ENCODE data around the gene TMEM31.

DNA sequence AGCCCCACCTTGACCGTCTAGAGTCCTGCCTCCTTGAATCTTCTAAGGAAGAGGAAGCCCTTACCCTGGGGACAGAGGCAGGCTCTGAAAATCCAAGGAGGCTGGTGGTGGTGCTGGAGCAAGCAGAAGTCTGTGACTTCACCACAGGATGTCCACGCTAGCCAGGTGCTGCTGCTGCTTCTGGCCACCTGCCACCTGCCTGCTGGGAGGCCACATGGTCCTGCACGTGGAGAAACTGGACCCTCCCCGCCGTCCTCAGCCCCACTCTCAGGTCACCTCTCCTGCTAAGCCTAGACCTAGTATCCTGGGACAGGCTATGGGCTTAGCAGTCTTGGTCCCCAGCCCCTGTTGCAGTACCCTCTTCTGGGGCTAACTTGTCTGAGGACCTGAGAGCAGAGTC is 15.8 kb downstream of the TMEM31 start:
- TF ChIP-seq, protein P1, sequence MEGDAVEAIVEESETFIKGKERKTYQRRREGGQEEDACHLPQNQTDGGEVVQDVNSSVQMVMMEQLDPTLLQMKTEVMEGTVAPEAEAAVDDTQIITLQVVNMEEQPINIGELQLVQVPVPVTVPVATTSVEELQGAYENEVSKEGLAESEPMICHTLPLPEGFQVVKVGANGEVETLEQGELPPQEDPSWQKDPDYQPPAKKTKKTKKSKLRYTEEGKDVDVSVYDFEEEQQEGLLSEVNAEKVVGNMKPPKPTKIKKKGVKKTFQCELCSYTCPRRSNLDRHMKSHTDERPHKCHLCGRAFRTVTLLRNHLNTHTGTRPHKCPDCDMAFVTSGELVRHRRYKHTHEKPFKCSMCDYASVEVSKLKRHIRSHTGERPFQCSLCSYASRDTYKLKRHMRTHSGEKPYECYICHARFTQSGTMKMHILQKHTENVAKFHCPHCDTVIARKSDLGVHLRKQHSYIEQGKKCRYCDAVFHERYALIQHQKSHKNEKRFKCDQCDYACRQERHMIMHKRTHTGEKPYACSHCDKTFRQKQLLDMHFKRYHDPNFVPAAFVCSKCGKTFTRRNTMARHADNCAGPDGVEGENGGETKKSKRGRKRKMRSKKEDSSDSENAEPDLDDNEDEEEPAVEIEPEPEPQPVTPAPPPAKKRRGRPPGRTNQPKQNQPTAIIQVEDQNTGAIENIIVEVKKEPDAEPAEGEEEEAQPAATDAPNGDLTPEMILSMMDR (IDR thresholded peaks at IDR 0.05): no peak
- TF ChIP-seq EZH2 (IDR thresholded peaks at IDR 0.05; ENCODE audit: borderline replicate concordance, insufficient read depth, low read depth, low read length, poor library complexity, severe bottlenecking): no peak

All from B cell (primary cell).